Measurements from ENCODE around the gene GPRIN3.

GPRIN3 gene

GRCh38 chr4:89293299-89293698, 14.3 kb downstream of the GPRIN3 start:
- no peak overlapping the region for H3K27ac ChIP-seq (replicated peaks)
- TF ChIP-seq POLR2AphosphoS5 (IDR thresholded peaks at IDR 0.05; ENCODE audit: low read depth), result no peak
- TF ChIP-seq REST (IDR thresholded peaks at IDR 0.05; ENCODE audit: insufficient replicate concordance, low read depth), result no peak
- no peak for TF ChIP-seq GABPA (IDR thresholded peaks at IDR 0.05; ENCODE audit: low read depth)
- no peak for TF ChIP-seq SPI1 (IDR thresholded peaks at IDR 0.05; ENCODE audit: borderline replicate concordance, low read depth)
- no peak for TF ChIP-seq CTCF (IDR thresholded peaks at IDR 0.05; ENCODE audit: insufficient read depth, low read length)
- no peaks in the 10 kb centered on the region for H3K27me3 ChIP-seq (ENCODE audit: insufficient read depth, poor library complexity, severe bottlenecking)
- no peak overlapping the region for H3K4me3 ChIP-seq (replicated peaks; ENCODE audit: insufficient read depth, low read length)
- no peak for DNase-seq (ENCODE audit: low read depth in 1 of 2, low spot score in 1 of 2)

- H3K27me3 ChIP-seq (ENCODE audit: insufficient read depth, poor library complexity, severe bottlenecking), result no peaks in the 10 kb centered on the region
- no peak overlapping the region for H3K27ac ChIP-seq (replicated peaks)
- no peak overlapping the region for H3K4me3 ChIP-seq (replicated peaks; ENCODE audit: insufficient read depth, low read length)
- TF ChIP-seq GABPA (IDR thresholded peaks at IDR 0.05; ENCODE audit: low read depth), result no peak
- no peak for TF ChIP-seq POLR2AphosphoS5 (IDR thresholded peaks at IDR 0.05; ENCODE audit: low read depth)
- no peak for TF ChIP-seq REST (IDR thresholded peaks at IDR 0.05; ENCODE audit: insufficient replicate concordance, low read depth)
- no peak for TF ChIP-seq SPI1 (IDR thresholded peaks at IDR 0.05; ENCODE audit: borderline replicate concordance, low read depth)
- no peak for TF ChIP-seq CTCF (IDR thresholded peaks at IDR 0.05; ENCODE audit: insufficient read depth, low read length)
- no peak for DNase-seq (ENCODE audit: low read depth in 1 of 2, low spot score in 1 of 2)
These were observed 16.7 kb downstream of the GPRIN3 start for GRCh38 chr4:89290727-89291516.

- TF ChIP-seq REST (IDR thresholded peaks at IDR 0.05; ENCODE audit: insufficient replicate concordance, low read depth) (no peak), CTCF (IDR thresholded peaks at IDR 0.05; ENCODE audit: insufficient read depth, low read length) (no peak), POLR2AphosphoS5 (IDR thresholded peaks at IDR 0.05; ENCODE audit: low read depth) (no peak), GABPA (IDR thresholded peaks at IDR 0.05; ENCODE audit: low read depth) (no peak), SPI1 (IDR thresholded peaks at IDR 0.05; ENCODE audit: borderline replicate concordance, low read depth) (no peak)
- H3K27ac ChIP-seq (replicated peaks), result no peak overlapping the region
- H3K27me3 ChIP-seq (ENCODE audit: insufficient read depth, poor library complexity, severe bottlenecking), result no peaks in the 10 kb centered on the region
- no peak for DNase-seq (ENCODE audit: low read depth in 1 of 2, low spot score in 1 of 2)
- H3K4me3 ChIP-seq (replicated peaks; ENCODE audit: insufficient read depth, low read length), result no peak overlapping the region
These were observed 18.3 kb downstream of the GPRIN3 start for GRCh38 chr4:89289312-89289711.

Measured in HL-60 (cell line).